ENCODE results near the gene KCNE2. TPM values are rescaled to one million over a fixed set of nuclear protein-coding genes. Genes with fewer than 3 reads are reported as not detected.

KCNE2 gene
- total RNA-seq, 1 experiment from 2014 or later: not detected

DNA sequence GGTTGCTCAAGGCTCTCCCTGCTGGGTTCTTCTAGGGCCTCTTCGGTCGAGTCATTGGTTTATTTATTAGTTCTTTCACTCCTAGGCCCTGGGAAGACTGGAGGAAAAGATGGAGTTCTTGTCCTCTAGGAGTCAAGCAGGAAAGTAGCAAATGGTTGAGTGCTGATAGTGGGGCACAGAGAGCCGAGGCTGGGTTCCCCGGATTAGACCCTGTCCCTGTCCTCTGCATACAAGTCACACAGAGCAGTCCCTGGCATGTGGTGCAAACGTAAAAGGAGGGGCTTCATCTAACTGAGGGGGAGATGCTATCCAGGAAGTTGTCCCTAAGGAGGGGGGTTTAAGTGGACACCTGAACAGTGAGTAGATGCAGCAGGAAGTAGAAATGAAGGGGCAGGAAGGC, 19.2 kb upstream of the KCNE2 start:
- TF ChIP-seq, protein P1, sequence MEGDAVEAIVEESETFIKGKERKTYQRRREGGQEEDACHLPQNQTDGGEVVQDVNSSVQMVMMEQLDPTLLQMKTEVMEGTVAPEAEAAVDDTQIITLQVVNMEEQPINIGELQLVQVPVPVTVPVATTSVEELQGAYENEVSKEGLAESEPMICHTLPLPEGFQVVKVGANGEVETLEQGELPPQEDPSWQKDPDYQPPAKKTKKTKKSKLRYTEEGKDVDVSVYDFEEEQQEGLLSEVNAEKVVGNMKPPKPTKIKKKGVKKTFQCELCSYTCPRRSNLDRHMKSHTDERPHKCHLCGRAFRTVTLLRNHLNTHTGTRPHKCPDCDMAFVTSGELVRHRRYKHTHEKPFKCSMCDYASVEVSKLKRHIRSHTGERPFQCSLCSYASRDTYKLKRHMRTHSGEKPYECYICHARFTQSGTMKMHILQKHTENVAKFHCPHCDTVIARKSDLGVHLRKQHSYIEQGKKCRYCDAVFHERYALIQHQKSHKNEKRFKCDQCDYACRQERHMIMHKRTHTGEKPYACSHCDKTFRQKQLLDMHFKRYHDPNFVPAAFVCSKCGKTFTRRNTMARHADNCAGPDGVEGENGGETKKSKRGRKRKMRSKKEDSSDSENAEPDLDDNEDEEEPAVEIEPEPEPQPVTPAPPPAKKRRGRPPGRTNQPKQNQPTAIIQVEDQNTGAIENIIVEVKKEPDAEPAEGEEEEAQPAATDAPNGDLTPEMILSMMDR (IDR thresholded peaks at IDR 0.05; ENCODE audit: unreplicated experiment): no peak
- CTCF ChIA-PET: interaction anchor here (1.8 to 14.3 kb wide), 2 partner anchors 18 to 423 kb away, joined by 4 to 237 read pairs; no protein-coding TSS in a partner anchor
- H3K9me3 Mint-ChIP-seq (ENCODE audit: unreplicated experiment): no peaks in the 10 kb centered on the region
- intact Hi-C loops (cut with micrococcal nuclease): no loop called here
- H3K36me3 Mint-ChIP-seq (ENCODE audit: insufficient read depth, unreplicated experiment): no peaks in the 10 kb centered on the region
- H3K27ac Mint-ChIP-seq (ENCODE audit: low read depth, unreplicated experiment): no peak overlapping the region
- no peak for DNase-seq (ENCODE audit: unreplicated experiment)
- H3K4me3 Mint-ChIP-seq (ENCODE audit: unreplicated experiment): no peak overlapping the region
- H3K4me1 Mint-ChIP-seq (ENCODE audit: insufficient read depth, unreplicated experiment): no peaks in the 10 kb centered on the region
- no TSS peak for BruUV-seq (replicated peaks)
- no peaks in the 10 kb centered on the region for H3K27me3 Mint-ChIP-seq (ENCODE audit: insufficient read depth, unreplicated experiment)
- POLR2A ChIA-PET: no interaction called here

DNA sequence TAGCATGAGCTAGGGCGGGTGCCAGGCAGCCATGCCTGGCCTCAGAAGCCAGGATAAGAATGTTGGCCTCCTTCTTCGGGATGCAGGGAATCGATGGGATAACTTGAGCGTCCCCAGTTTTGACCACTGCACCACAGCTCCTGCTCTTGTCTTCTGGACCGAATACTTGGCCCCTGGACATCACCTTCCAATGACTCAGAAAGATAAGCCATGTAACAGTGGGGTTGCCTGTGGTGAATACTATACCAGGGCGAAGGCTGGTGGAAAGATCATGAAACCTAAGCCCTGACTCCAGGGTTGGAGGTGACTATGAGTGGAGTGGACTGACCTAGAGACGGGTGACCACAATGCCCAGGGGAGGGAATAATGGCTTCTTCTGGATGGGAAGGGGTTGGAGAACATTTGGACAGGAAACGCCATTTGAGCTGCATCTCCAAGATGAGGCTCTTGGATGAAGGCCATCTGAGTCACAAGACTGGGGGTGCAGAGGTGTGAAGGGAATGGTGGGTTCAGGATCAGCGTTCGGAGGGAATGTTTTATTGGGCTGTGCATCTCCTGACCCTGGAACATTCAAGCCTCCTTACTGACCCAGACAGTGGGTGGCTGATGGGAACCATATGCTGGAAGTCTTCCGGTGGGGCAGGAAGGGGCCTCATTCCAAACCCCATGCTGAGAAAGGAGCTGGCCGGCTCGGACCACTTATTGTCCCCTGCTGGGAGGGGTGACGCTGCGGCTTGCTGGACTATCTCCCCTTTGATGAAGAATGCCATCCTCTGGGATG, 18.5 kb upstream of the KCNE2 start:
- DNase-seq (ENCODE audit: unreplicated experiment): no peak
- H3K27ac Mint-ChIP-seq (ENCODE audit: low read depth, unreplicated experiment): no peak overlapping the region
- TF ChIP-seq, protein P1 (IDR thresholded peaks at IDR 0.05; ENCODE audit: unreplicated experiment): no peak
- no peaks in the 10 kb centered on the region for H3K36me3 Mint-ChIP-seq (ENCODE audit: insufficient read depth, unreplicated experiment)
- no TSS peak for BruUV-seq (replicated peaks)
- intact Hi-C loops (cut with micrococcal nuclease): loop anchor here (5.0 kb wide), 1 partner anchor 268 kb away; no protein-coding TSS in a partner anchor
- POLR2A ChIA-PET: no interaction called here
- H3K4me1 Mint-ChIP-seq (ENCODE audit: insufficient read depth, unreplicated experiment): no peaks in the 10 kb centered on the region
- H3K4me3 Mint-ChIP-seq (ENCODE audit: unreplicated experiment): no peak overlapping the region
- CTCF ChIA-PET: interaction anchor here (1.2 to 14.3 kb wide), 2 partner anchors 286 to 424 kb away, joined by 3 to 237 read pairs; no protein-coding TSS in a partner anchor
- no peaks in the 10 kb centered on the region for H3K27me3 Mint-ChIP-seq (ENCODE audit: insufficient read depth, unreplicated experiment)
- no peaks in the 10 kb centered on the region for H3K9me3 Mint-ChIP-seq (ENCODE audit: unreplicated experiment)

DNA sequence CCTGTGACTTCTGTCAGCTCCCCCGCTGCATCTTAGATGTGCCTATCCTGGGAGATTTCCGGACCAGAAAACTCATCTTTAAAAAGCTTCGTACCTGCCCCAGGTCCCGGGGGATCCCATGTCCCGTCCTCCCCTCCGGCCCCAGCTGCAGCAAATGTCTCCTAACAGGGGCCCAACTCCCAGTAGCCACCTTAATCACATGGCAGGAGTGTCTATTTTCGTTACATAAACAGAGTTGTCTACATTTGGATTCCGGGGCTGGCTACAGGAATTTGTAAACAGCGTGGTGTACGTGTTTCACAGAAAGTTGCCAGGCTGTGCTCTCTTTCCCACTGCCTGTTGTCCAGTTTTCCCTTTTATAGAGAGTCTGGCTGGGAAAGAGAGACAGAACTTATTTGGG, 17.9 kb upstream of the KCNE2 start:
- Mint-ChIP-seq H3K27ac (ENCODE audit: low read depth, unreplicated experiment) (no peak overlapping the region), H3K9me3 (ENCODE audit: unreplicated experiment) (no peaks in the 10 kb centered on the region), H3K27me3 (ENCODE audit: insufficient read depth, unreplicated experiment) (no peaks in the 10 kb centered on the region), H3K4me3 (ENCODE audit: unreplicated experiment) (no peak overlapping the region), H3K36me3 (ENCODE audit: insufficient read depth, unreplicated experiment) (no peaks in the 10 kb centered on the region), H3K4me1 (ENCODE audit: insufficient read depth, unreplicated experiment) (no peaks in the 10 kb centered on the region)
- POLR2A ChIA-PET: interaction anchor here (1.5 kb wide), 1 partner anchor 422 kb away, joined by 5 read pairs; no protein-coding TSS in a partner anchor
- TF ChIP-seq, protein P1 (IDR thresholded peaks at IDR 0.05; ENCODE audit: unreplicated experiment): no peak
- no peak for DNase-seq (ENCODE audit: unreplicated experiment)
- BruUV-seq (replicated peaks): no TSS peak
- CTCF ChIA-PET: interaction anchor here (1.1 to 14.3 kb wide), 4 partner anchors 10 to 424 kb away, joined by 3 to 237 read pairs (median 3); no protein-coding TSS in a partner anchor
- intact Hi-C loops (cut with micrococcal nuclease): loop anchor here (5.0 kb wide), 1 partner anchor 269 kb away; no protein-coding TSS in a partner anchor

DNA sequence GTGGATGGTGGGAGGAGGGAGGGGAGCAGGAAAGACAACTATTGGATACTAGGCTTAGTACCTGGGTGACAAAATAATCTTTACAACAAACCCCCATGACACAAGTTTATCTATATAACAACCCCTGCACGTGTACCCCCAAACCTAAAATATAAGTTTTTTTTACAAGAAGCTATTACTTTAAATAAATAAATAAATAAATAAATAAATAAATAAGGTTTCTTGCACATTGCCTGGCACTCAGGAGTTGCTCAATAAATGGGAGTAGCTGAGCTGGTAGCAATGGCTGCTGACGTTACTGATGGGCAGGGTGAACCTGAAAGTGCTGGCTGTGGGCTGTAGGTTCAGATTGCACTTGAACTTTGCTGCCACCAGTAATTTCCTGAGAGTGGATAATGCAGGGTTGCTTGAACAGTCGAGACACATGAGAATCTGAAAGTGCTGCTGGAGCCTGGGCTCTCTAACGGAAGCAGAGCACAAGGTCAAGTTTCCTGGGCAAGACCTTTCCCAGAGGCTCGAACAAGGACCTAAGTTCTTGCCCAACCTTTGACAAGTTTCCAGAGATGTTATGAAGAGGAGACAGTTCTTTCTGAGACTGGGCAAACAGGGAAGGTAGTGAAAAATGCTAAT, 14.8 kb upstream of the KCNE2 start:
- Mint-ChIP-seq H3K9me3 (ENCODE audit: unreplicated experiment) (no peaks in the 10 kb centered on the region), H3K27me3 (ENCODE audit: insufficient read depth, unreplicated experiment) (peaks cover 8% of the 10 kb centered on the region), H3K36me3 (ENCODE audit: insufficient read depth, unreplicated experiment) (no peaks in the 10 kb centered on the region), H3K27ac (ENCODE audit: low read depth, unreplicated experiment) (no peak overlapping the region), H3K4me1 (ENCODE audit: insufficient read depth, unreplicated experiment) (no peaks in the 10 kb centered on the region), H3K4me3 (ENCODE audit: unreplicated experiment) (no peak overlapping the region)
- BruUV-seq (replicated peaks): no TSS peak
- intact Hi-C loops (cut with micrococcal nuclease): loop anchor here (2.0 to 5.0 kb wide), 2 partner anchors 272 to 424 kb away; no protein-coding TSS in a partner anchor
- TF ChIP-seq, protein P1 (IDR thresholded peaks at IDR 0.05; ENCODE audit: unreplicated experiment): no peak
- ChIA-PET CTCF (interaction anchor here (0.6 to 14.3 kb wide), 10 partner anchors 10 to 437 kb away, joined by 3 to 237 read pairs (median 4); partner anchors contain the start of gene KCNE2), POLR2A (interaction anchor here (0.7 to 2.4 kb wide), 3 partner anchors 275 to 425 kb away, joined by 3 to 21 read pairs (median 10); partner anchors contain the start of genes MRPS6 and SLC5A3)
- no peak for DNase-seq (ENCODE audit: unreplicated experiment)
